AG09319 (cell line): ENCODE data around the gene CNPPD1.

Experiments
- DNase-seq: peaks from one replicate; pipeline ENCODE4 v3.0.0-alpha.2; 2010; ENCODE audit warnings: low read depth; ENCODE audit errors: extremely low read depth
- TF ChIP-seq, protein P1 (sequence below): IDR thresholded peaks from 2 replicates; pipeline ENCODE4 v1.5.1; 2011; ENCODE audit warnings: low read depth, mild to moderate bottlenecking, inconsistent platforms, low read length, moderate library complexity

The CNPPD1 gene

DNA sequence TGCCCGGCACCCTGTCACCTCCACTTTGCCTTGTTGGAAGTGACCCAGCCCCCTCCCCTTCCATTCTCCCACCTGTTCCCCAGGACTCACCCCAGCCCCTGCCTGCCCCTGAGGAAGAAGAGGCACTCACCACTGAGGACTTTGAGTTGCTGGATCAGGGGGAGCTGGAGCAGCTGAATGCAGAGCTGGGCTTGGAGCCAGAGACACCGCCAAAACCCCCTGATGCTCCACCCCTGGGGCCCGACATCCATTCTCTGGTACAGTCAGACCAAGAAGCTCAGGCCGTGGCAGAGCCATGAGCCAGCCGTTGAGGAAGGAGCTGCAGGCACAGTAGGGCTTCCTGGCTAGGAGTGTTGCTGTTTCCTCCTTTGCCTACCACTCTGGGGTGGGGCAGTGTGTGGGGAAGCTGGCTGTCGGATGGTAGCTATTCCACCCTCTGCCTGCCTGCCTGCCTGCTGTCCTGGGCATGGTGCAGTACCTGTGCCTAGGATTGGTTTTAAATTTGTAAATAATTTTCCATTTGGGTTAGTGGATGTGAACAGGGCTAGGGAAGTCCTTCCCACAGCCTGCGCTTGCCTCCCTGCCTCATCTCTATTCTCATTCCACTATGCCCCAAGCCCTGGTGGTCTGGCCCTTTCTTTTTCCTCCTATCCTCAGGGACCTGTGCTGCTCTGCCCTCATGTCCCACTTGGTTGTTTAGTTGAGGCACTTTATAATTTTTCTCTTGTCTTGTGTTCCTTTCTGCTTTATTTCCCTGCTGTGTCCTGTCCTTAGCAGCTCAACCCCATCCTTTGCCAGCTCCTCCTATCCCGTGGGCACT lies 5.8 kb upstream of the CNPPD1 start:
- TF ChIP-seq, protein P1, sequence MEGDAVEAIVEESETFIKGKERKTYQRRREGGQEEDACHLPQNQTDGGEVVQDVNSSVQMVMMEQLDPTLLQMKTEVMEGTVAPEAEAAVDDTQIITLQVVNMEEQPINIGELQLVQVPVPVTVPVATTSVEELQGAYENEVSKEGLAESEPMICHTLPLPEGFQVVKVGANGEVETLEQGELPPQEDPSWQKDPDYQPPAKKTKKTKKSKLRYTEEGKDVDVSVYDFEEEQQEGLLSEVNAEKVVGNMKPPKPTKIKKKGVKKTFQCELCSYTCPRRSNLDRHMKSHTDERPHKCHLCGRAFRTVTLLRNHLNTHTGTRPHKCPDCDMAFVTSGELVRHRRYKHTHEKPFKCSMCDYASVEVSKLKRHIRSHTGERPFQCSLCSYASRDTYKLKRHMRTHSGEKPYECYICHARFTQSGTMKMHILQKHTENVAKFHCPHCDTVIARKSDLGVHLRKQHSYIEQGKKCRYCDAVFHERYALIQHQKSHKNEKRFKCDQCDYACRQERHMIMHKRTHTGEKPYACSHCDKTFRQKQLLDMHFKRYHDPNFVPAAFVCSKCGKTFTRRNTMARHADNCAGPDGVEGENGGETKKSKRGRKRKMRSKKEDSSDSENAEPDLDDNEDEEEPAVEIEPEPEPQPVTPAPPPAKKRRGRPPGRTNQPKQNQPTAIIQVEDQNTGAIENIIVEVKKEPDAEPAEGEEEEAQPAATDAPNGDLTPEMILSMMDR = no peak
- DNase-seq = no peak

DNA sequence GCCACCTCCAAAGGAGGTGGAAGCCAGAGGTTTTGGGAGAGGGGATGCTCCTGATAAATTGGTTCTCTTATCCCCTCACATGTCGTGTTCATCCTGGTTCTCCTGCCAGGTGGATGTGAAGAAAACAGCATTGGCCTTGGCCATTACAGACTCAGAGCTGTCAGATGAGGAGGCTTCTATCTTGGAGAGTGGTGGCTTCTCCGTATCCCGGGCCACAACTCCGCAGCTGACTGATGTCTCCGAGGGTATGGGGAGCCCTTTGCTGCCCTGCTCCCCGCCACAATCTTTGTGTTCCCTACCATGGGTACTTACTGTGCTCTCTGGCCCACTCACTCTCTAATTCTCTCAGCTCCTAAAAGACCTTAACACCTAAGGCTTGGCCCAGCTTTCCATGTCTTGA lies 4.8 kb upstream of the CNPPD1 start:
- DNase-seq = no peak
- TF ChIP-seq, protein P1 = no peak

DNA sequence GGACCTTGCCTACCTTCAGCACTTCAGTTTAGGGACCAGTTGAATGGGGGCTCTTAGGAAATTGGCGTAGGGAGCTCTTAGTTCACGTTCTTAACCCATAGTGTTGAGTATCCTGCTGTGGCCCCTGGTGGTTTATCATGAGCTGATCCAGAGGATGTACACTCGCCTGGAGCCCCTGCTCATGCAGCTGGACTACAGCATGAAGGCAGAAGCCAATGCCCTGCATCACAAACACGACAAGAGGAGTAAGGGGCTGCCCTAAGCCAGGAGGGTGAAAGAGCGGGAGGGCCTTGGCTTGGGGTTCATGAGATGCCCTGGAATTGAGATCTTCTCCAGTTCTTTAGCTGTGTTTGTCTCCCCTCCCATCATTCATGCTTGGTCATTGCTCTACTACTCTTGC lies 4.2 kb upstream of the CNPPD1 start:
- TF ChIP-seq, protein P1 = no peak

DNA sequence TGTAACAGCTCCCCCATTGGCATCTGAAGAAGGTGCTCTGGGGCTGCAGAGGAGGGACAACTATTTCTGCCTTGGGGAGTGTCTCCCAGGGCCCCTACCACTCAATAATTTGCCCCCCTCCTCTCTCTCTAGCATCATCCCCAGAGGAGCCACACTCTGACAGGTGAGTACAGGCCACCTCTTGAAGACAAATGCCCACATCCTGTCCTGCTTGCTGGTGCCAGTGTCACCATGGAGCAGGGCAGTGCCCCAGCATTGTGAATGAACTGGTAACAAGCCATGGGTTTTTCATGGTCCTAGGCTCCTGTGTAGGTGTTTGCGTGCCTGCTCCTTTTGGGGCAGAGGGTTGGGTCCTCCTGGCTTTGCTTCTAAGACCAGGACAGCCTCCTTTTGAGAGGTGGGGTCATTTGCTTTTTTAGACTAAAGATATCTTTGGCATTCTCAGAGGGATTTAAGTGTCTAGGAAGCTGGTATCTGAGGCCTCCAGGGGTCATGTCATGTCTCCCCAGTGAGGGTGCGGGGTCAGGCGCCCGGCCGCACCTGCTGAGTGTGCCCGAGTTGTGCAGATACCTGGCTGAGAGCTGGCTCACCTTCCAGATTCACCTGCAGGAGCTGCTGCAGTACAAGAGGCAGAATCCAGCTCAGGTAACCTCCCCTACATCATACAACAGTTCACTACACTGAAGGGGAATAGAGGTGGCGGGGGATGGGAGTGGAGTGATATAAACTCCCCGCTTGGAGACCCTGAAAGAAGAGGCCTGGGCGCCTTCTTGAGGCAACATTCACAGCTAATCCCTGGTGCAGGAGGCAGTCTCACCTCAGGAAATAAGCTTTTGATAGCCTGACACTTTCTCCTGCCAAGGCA lies 3.1 kb upstream of the CNPPD1 start:
- DNase-seq = no peak

More for the DNA sequence above, 4.2 kb upstream of the CNPPD1 start:
- DNase-seq = no peak

DNA sequence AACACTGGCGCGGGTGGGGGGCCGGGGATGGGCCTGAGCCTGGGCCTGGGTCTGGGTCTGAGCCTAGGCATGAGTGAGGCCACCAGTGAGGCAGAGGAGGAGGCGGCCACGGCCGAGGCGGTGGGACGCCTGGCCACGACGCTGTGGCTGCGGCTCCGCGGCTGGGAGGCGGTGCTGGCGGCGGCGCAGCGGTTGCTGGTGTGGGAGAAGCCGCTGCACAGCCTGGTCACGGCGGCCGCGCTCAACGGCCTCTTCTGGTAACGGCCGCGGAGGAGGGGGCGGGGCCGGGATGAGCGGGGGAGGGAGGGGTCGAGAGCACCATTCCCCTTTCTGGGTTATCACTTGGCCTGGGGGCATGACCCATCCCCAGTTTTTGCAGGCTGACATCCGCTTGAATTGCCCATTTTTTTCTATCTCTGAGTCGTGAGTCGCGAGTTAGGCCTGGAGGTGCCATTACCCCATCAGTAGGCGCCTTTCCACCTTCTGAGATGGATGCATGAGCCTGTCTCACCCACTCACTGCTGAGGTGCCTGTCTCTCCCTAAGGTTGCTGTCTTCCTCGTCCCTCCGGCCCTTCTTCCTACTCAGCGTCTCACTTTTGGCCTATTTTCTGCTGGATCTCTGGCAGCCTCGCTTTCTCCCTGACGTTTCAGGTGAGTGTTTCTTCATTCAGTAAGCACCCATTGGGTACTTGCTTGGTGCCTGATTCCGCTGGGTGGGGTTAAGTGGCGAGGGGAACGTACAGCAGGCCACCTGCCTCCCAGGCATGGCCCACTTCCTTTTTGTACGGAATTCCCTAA lies 1.9 kb upstream of the CNPPD1 start:
- TF ChIP-seq, protein P1 = no peak
- DNase-seq = no peak

More for the DNA sequence above, 3.1 kb upstream of the CNPPD1 start:
- TF ChIP-seq, protein P1 = no peak

DNA sequence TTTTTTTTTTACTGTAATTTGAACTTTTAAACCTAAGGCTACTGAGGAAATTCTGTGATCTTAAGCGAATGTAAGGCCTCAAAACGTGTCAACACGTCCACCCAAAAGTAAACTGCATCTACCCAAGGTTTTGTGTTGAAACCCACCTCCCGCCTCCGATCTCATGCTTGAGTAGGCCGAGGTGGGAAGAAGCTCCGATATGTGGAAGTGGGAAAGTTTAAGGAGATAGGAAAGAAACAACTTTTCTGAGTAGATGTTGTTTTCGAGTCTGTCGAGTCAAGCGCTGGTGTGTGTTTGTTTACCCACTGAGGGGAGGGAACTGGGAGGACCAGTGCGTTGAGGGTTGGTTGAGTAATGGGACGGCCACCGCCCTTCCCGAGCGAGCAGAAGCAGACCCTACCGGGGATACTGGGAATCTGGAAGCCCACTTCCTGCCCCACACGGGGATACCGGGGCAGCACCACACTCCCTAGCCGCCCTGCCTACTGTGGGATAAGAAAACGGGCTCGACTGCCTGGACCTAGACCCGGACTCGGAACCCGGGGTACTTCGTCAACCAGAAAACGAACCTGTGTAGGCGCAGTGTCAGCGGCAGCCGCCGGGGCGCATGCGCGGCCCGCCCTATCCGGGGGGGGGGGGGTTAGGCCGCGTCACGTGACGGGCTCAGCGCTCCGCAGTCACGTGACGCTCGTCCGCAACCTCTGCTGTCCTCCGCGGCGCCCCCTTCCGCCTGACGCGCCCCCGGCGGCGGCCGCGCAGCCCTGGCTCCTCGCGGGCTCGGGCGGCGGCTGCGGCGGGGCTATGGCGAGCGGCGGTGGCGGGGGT lies 1.0 kb upstream of the CNPPD1 start, which contains the start of gene RETREG2:
TSS of gene RETREG2 (plus strand) at position 724 of the 825 bp plus-strand sequence. CDS start at position 802, 78 bp downstream.
- TF ChIP-seq, protein P1 = peak; percentile 23
- peak; percentile 84 for DNase-seq
